ENCODE measurements around the gene TRMT11.

DNA sequence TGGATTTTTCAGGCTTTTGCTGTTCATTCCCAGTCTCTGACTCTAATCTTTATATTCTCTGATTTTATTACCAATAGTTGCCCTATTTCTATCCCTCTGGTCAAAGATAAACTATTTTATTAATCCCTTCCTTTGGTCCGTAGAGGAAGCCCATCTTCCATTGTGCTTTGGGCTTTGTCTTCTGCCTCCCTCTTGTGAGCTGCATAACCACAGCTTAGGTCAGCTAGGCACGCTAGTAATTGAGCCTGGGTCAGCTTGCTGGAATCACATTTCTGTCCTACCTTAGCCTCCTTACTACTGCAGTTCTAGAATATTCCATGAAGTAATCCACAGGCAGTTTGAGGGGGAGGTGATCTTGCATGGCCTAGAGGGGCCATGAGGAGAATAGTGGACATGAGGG lies 49.4 kb downstream of the TRMT11 start:
- TF ChIP-seq, protein P1, sequence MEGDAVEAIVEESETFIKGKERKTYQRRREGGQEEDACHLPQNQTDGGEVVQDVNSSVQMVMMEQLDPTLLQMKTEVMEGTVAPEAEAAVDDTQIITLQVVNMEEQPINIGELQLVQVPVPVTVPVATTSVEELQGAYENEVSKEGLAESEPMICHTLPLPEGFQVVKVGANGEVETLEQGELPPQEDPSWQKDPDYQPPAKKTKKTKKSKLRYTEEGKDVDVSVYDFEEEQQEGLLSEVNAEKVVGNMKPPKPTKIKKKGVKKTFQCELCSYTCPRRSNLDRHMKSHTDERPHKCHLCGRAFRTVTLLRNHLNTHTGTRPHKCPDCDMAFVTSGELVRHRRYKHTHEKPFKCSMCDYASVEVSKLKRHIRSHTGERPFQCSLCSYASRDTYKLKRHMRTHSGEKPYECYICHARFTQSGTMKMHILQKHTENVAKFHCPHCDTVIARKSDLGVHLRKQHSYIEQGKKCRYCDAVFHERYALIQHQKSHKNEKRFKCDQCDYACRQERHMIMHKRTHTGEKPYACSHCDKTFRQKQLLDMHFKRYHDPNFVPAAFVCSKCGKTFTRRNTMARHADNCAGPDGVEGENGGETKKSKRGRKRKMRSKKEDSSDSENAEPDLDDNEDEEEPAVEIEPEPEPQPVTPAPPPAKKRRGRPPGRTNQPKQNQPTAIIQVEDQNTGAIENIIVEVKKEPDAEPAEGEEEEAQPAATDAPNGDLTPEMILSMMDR (IDR thresholded peaks at IDR 0.05) = no peak
- no peak for TF ChIP-seq POLR2A (IDR thresholded peaks at IDR 0.05)
